NCI-H2081 (cell line): ENCODE data around the gene TRIM50.
"Not testable (repeated sequence)": the region's sequence is repeated elsewhere in the genome, so short reads cannot be mapped to it uniquely, and the experiment has no call there.

Experiments used
- DNase-seq, 2 experiments: peaks; one replicate each; lab custom pipeline; 2025; lab: John Stamatoyannopoulos, UW

Gene TRIM50

DNA sequence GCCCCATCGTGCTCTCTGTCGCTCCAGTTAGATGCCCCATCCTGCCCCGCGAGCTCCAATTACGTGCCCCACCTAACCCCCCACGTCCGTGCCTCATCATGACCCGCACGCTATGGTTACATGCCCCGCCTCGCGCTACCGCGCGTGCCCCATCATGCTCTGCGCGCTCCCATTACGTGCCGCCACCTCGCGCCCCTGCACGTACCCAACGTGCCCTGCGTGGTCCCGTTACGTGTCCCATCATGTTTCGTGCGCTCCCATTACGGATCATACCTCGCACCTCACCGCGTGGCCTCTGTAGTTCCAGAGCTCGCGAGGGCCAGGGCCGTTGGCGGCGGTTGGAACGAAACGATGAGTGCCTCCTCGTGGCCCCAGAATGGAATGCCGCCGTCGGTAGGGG, at the start of gene TRIM50, which contains the start of gene FKBP6:
TRIM50 (minus strand) TSS at position 161 of the 400 bp plus-strand sequence. CDS start 3,295 bp downstream, outside the sequence.
FKBP6 (plus strand) TSS at position 240 of the 400 bp plus-strand sequence. CDS start 268 bp downstream, outside the sequence.
- not testable (repeated sequence) for DNase-seq

DNA sequence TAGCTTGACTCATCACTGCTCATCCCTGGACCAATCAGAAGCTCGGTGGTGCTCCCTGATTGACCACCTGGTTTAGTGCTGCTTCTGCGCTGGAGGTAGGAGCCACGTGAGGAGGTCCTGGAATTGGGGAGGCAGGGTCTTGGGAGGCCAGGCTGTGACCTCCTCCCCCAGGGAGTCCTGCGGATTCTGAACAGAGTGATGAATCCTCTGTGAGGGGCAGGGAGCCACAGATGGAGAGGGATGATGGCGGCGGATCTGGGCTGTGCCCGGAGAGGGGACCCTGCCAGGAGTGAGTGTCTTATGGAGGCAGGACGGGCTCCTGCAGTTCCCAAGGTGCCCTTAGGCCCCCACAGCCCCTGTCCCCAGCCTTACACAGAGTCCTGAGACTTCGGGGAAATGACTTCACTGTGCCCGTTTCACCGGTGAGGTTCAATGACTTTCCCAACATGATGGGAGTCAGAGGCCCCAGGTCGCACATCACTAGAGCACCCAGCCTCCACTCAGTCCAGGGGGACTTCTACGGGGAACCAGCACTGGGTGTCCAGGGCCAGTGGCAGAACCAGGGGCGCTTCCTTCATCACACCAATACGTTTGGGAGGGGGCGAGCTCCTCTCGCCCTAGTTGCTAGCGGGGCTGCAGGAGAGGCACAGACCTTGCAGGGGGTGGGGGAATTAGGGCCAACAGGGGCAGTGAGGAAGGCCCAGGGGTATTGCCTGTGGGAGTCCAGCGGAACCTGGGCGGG, 49.0 kb upstream of the TRIM50 start:
- no peak for DNase-seq

DNA sequence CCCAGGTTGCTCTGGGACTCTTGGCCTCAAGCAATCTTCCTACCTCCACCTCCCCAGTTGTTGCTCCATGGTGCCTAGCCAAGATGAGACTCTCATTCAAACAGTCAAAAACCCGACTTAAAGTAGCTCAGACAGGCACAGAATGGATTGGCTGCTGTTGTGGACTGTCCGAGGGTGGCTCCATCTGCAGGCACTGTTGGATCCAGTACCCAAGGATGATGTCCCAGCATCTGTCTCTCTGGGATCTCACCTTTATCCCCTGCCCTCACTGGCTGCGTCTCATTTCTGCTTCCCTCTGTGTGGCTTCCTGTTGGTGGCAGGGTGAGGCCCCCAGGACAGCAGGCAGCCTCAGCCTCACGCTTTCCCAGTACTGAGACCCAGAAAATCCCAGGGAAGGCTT, 48.4 kb upstream of the TRIM50 start:
- DNase-seq = not testable (repeated sequence)

- no peak for DNase-seq
These were observed 45.9 kb upstream of the TRIM50 start for GRCh38 chr7:73373741-73374140.

- no peak for DNase-seq
These were observed 41.7 kb upstream of the TRIM50 start for GRCh38 chr7:73369622-73370021.

GRCh38 chr7:73369009-73369408, 41.1 kb upstream of the TRIM50 start:
- no peak for DNase-seq

GRCh38 chr7:73366990-73367389, 39.1 kb upstream of the TRIM50 start:
- DNase-seq = no peak

- DNase-seq = no peak
These were observed 38.2 kb upstream of the TRIM50 start for GRCh38 chr7:73366127-73366526.

- DNase-seq = peak; percentile 84 to 91
These were observed 36.3 kb upstream of the TRIM50 start for GRCh38 chr7:73364006-73364728.

GRCh38 chr7:73363225-73364005, 35.5 kb upstream of the TRIM50 start:
- DNase-seq = no peak

- DNase-seq = not testable (repeated sequence)
These were observed 32.7 kb upstream of the TRIM50 start for GRCh38 chr7:73360590-73360989.

DNA sequence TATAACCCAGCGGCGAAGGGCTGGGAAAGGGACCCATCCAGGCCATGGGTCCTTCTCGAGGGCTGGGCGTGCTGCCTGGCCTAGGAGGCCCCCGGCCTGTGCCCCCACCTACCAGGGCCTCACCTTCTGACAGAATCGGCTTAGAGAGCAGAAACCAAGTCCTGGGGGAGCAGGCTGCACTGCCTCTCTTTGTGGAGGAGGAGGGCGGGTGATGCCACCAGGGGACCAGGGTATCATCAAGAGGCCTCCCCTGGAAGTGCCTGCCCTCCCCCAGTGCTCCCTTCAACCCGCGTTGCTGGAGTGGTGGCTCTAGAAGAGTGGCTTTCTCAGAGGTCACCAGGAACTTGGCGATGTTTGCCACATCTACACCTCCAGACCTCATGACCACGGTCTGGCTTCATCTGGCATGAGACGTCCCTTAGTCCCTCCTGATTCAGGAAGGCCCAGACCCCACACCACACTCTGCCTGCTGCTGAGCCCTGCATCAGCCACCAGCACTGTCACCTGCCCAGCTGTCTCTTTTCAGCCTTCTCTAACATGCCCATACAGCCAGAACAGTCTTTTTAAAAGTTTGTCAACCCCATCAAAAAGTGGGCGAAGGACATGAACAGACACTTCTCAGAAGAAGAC, 32.0 kb upstream of the TRIM50 start:
- no peak for DNase-seq

GRCh38 chr7:73359306-73359705, 31.4 kb upstream of the TRIM50 start:
- no peak for DNase-seq

GRCh38 chr7:73358590-73359275, 30.9 kb upstream of the TRIM50 start:
- DNase-seq = no peak

DNA sequence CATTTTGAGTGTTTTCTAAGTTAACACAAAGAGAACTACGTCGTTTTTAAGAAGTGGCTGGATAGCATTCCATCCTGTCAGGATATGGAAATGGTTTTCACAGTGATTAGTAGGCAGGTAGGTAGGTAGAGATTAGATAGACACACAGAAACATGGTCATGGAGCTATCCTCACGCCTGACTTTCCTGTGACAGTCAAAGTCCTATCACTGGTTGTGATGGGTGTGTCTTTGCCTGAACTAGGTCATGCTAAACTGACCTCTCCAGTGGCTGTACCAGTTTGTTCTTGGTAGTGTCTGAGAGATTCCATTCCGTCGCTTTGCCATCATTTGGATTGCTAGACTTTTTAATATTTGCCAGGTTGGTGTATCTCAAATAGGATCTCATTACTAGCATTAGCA, 28.3 kb upstream of the TRIM50 start:
- no peak for DNase-seq

DNA sequence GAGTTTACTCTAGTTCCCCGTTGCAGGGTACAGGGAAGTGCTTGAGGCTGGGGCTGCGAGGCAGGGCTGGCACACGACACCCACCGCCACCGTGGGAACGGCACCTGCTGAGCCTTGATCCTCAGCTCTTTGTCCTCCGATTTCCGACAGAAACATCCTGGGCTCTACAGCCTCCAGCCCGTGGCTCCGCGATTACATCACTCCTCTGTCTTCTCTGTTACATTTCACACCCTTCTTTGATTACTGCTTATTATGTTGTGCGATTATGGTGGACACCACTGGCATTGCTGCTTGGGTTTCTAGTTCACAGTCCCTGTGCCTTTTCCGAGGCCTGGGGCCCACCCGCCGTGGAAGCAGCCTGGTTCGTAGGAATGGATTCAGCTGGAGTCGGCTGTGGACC, 26.9 kb upstream of the TRIM50 start:
- DNase-seq = no peak

GRCh38 chr7:73354196-73354595, 26.3 kb upstream of the TRIM50 start:
- DNase-seq = no peak

GRCh38 chr7:73353243-73353642, 25.4 kb upstream of the TRIM50 start:
- no peak for DNase-seq

DNA sequence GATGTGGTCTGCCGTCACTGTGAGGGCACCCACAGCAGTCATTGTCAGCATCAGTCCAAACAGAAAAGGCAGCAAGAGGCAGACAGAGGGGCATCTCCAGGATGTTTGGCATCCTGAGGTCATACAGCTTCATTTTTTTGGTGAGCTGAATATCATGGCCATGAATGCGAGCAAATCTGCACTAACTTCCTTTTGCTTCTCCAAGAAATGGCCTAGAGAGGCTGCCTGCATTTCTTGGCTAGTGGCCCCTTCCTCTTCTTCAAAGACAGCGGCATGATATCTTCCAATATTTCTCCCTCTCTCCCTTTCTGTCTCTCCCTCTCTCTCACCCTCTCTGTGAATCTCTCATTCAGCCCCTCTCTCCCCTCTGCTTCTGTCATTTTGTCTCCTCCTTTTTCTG, 24.9 kb upstream of the TRIM50 start:
- DNase-seq = no peak

DNA sequence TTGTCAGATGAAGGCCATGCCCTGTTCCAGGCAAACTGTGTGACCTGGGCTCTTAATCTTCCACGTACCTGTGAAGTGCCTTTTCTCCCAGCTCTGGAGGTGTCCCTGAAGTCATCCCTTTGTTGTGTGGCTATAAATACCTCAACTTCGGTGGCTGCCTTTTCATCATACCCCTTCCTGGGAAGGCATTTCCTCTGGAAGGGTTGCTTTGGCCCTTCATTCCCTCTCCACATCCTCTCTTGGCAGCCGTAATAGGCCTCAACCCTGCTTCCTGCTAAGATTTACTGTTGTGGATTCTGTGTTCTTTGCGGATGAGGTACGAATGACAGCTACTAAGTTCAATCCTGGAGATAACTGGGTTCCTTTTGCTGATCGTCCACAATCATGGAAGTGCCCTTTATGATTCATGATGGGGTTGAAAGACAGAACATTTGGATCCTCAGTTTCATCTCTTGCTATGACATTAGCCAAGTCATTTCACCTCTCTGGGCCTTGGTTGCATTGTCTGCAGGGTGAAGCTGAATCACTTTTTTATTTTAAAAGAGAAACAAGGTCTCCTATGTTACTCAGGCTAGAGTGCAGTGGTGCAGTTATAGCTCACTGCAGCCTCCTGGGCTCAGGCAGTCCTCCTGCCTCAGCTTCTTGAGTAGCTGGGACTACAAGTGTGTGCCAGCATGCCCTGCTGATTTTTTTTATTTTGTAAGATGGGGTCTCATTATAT, 23.7 kb upstream of the TRIM50 start:
- no peak for DNase-seq
